ENCODE results near the gene RFC5. TPM values are rescaled to one million over a fixed set of nuclear protein-coding genes. Genes with fewer than 3 reads are reported as not detected.

The RFC5 gene
- total and polyA plus RNA-seq, 2 of the 4 experiments (the other 2 are of a cell fraction): 14.7 to 20.1 TPM

DNA sequence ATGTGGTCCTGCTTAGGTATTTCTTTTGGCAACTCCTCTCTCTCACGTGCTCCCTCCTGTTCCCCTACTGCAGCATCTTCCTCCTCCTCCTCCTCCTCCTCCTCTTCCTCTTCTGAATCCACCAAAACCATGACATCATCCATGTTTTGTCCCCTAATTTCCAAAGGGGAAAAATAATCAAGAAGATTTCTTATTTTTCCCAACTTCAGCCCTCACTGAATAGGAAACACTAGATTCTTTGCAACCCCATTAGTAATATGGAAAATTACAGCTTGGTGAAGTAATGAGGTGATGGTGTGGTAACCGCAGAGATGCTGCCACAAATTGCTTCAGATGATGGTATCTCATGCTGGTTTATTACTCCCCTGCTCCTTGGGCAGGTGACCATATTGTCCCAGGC is 51.9 kb downstream of the RFC5 start:
- H3K23ac ChIP-seq (ENCODE audit: low read depth, low read length): no peak overlapping the region
- H2BK15ac ChIP-seq (ENCODE audit: low read depth, low read length): no peak overlapping the region
- no peak overlapping the region for H2BK120ac ChIP-seq (ENCODE audit: low read depth, low read length)
- no peak overlapping the region for H2BK5ac ChIP-seq (ENCODE audit: low read depth, low read length, poor library complexity, severe bottlenecking)
- H3K4me3 ChIP-seq (ENCODE audit: insufficient read depth, low read depth, low read length): no peak overlapping the region
- H2AK5ac ChIP-seq (ENCODE audit: low read depth, low read length): no peak overlapping the region
- no peak overlapping the region for H4K91ac ChIP-seq (ENCODE audit: insufficient read depth, low read depth, low read length)
- H3K14ac ChIP-seq (replicated peaks; ENCODE audit: low read depth, low read length): no peak overlapping the region
- no peak overlapping the region for H3K27ac ChIP-seq (ENCODE audit: insufficient read depth, low read length)
- H3K9me3 ChIP-seq (ENCODE audit: control insufficient read depth, insufficient read depth, low read length): no peaks in the 10 kb centered on the region
- H3K4ac ChIP-seq (ENCODE audit: low read depth, low read length): no peak overlapping the region
- H3K56ac ChIP-seq (ENCODE audit: extremely low read depth, insufficient read depth, low read length): no peak overlapping the region
- no peak for ATAC-seq (ENCODE audit: low read depth)
- dilution Hi-C loops (cut with HindIII; ENCODE audit: low sequenced_read_pairs, unreplicated experiment) (no loop called here), in situ Hi-C loops (cut with MboI; ENCODE audit: low sequenced_read_pairs) (no loop called here), intact Hi-C loops (cut with micrococcal nuclease) (no loop called here)
- H3K18ac ChIP-seq (ENCODE audit: low read depth, low read length): no peak overlapping the region
- no peak overlapping the region for H4K5ac ChIP-seq (ENCODE audit: low read depth, low read length)
- no peaks in the 10 kb centered on the region for H4K20me1 ChIP-seq (ENCODE audit: insufficient read depth, low read length)
- ChIA-PET POLR2A (ENCODE audit: unreplicated experiment) (no interaction called here), CTCF (no interaction called here)
- H2BK20ac ChIP-seq (ENCODE audit: low read depth, low read length): no peak overlapping the region
- H3K79me1 ChIP-seq (ENCODE audit: low read depth in 1 of 2, low read length in 2 of 2): peaks cover 0 to 6% of the 10 kb centered on the region in 2 experiments; a peak in 1 of 4 replicates
- WGBS, 2 experiments (ENCODE audit: extremely low coverage in 2 of 2, insufficient read length in 1 of 2): no CpG with 5 or more reads among the region's 2 CpGs
- no TSS peak for BruUV-seq (replicated peaks)
- no peak overlapping the region for H2AFZ ChIP-seq (replicated peaks; ENCODE audit: low read length, poor library complexity)
- 0 out of 2 replicates have a peak, but pooled peaks cover under 1% of the 10 kb centered on the region for H3K9me1 ChIP-seq (ENCODE audit: insufficient read depth, low read length)
- no peak overlapping the region for H3K4me2 ChIP-seq (ENCODE audit: low read depth, low read length)
- no peaks in the 10 kb centered on the region for H3K27me3 ChIP-seq (ENCODE audit: control insufficient read depth, insufficient read depth, low read length)
- no peak overlapping the region for H4K8ac ChIP-seq (ENCODE audit: low read depth in 2 of 2, low read length in 2 of 2)
- peaks cover 2% of the 10 kb centered on the region; the same call in 1 of the 2 replicates for H3K36me3 ChIP-seq (ENCODE audit: control insufficient read depth, insufficient read depth, low read length)
- H3K4me1 ChIP-seq (ENCODE audit: control insufficient read depth, insufficient read depth, low read length): 0 out of 2 replicates have a peak, but pooled peaks cover 2% of the 10 kb centered on the region
- no peak for DNase-seq
- TF ChIP-seq POLR2A (IDR thresholded peaks at IDR 0.05; ENCODE audit: low read depth, low read length) (no peak), CEBPB (IDR thresholded peaks at IDR 0.05; ENCODE audit: low read depth, low read length) (no peak), CHD1 (IDR thresholded peaks at IDR 0.05; ENCODE audit: low read depth, low read length) (no peak), FOS (IDR thresholded peaks at IDR 0.05; ENCODE audit: low read depth, low read length) (no peak), RFX5 (IDR thresholded peaks at IDR 0.05; ENCODE audit: low read depth, low read length) (no peak), MXI1 (IDR thresholded peaks at IDR 0.05; ENCODE audit: borderline replicate concordance, low read depth, low read length) (no peak), NFE2L2 (IDR thresholded peaks at IDR 0.05; ENCODE audit: low read depth, low read length) (no peak), BHLHE40 (IDR thresholded peaks at IDR 0.05; ENCODE audit: low read depth, low read length) (no peak), RAD21 (IDR thresholded peaks at IDR 0.05; ENCODE audit: low read length) (no peak), RCOR1 (IDR thresholded peaks at IDR 0.05; ENCODE audit: insufficient replicate concordance, low read length) (no peak), MAZ (IDR thresholded peaks at IDR 0.05; ENCODE audit: borderline replicate concordance, low read depth, low read length) (no peak), SMC3 (IDR thresholded peaks at IDR 0.05; ENCODE audit: low read depth, low read length) (no peak), MAFK (IDR thresholded peaks at IDR 0.05; ENCODE audit: low read depth, low read length) (no peak)
- TF ChIP-seq, protein P1, sequence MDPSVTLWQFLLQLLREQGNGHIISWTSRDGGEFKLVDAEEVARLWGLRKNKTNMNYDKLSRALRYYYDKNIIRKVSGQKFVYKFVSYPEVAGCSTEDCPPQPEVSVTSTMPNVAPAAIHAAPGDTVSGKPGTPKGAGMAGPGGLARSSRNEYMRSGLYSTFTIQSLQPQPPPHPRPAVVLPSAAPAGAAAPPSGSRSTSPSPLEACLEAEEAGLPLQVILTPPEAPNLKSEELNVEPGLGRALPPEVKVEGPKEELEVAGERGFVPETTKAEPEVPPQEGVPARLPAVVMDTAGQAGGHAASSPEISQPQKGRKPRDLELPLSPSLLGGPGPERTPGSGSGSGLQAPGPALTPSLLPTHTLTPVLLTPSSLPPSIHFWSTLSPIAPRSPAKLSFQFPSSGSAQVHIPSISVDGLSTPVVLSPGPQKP (IDR thresholded peaks at IDR 0.05; ENCODE audit: borderline replicate concordance, low read depth, low read length): no peak
- TF ChIP-seq, protein P2, sequence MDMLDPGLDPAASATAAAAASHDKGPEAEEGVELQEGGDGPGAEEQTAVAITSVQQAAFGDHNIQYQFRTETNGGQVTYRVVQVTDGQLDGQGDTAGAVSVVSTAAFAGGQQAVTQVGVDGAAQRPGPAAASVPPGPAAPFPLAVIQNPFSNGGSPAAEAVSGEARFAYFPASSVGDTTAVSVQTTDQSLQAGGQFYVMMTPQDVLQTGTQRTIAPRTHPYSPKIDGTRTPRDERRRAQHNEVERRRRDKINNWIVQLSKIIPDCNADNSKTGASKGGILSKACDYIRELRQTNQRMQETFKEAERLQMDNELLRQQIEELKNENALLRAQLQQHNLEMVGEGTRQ (IDR thresholded peaks at IDR 0.05; ENCODE audit: low read depth, low read length): no peak
- TF ChIP-seq, protein P3, sequence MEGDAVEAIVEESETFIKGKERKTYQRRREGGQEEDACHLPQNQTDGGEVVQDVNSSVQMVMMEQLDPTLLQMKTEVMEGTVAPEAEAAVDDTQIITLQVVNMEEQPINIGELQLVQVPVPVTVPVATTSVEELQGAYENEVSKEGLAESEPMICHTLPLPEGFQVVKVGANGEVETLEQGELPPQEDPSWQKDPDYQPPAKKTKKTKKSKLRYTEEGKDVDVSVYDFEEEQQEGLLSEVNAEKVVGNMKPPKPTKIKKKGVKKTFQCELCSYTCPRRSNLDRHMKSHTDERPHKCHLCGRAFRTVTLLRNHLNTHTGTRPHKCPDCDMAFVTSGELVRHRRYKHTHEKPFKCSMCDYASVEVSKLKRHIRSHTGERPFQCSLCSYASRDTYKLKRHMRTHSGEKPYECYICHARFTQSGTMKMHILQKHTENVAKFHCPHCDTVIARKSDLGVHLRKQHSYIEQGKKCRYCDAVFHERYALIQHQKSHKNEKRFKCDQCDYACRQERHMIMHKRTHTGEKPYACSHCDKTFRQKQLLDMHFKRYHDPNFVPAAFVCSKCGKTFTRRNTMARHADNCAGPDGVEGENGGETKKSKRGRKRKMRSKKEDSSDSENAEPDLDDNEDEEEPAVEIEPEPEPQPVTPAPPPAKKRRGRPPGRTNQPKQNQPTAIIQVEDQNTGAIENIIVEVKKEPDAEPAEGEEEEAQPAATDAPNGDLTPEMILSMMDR (conservative IDR thresholded peaks at IDR 0.05; ENCODE audit: low read depth, low read length): no peak
- H3K9ac ChIP-seq (ENCODE audit: low read depth, low read length): no peak overlapping the region
- H2AK9ac ChIP-seq (replicated peaks; ENCODE audit: low read depth, low read length, poor library complexity): no peak overlapping the region
